Heart right ventricle (tissue), 16 donors: Measurements from ENCODE around the gene ERLEC1. TPM values are rescaled to one million over a fixed set of nuclear protein-coding genes. Genes with fewer than 3 reads are reported as not detected.
"Not testable (repeated sequence)": the region's sequence is repeated elsewhere in the genome, so short reads cannot be mapped to it uniquely, and the experiment has no call there.

Experiments used
- ATAC-seq, 8 donors: fragments of 200-7000 bp; cut with Tn5 transposase; one replicate each; pipeline ENCODE4 v1.9.1; 2020; ENCODE audit warnings: mild to moderate bottlenecking in 8 of 8, moderate library complexity in 8 of 8, moderate number of reproducible peaks in 1 of 8
- DNase-seq, 2 donors: peaks; one replicate each; pipeline ENCODE4 v3.0.0-alpha.2; 2020
- H3K27ac ChIP-seq, 10 donors: fragments of 200-600 bp; sonication (generic) in 2 of 10; one replicate each; pipeline versions ENCODE4 v1.5.0 to v1.8.0; 2020 to 2022; ENCODE audit warnings: mild to moderate bottlenecking in 3 of 10
- H3K27me3 ChIP-seq, 7 donors: fragments of 200-600 bp; one replicate each; pipeline ENCODE4 v1.8.0; 2021 to 2022; ENCODE audit warnings: mild to moderate bottlenecking in 2 of 7
- H3K36me3 ChIP-seq, 9 donors: fragments of 200-600 bp; sonication (generic) in 1 of 9; one replicate each; pipeline versions ENCODE4 v1.5.0 to v1.8.0; 2020 to 2022; ENCODE audit warnings: mild to moderate bottlenecking in 2 of 9
- H3K4me1 ChIP-seq, 9 donors: fragments of 200-600 bp; sonication (generic) in 1 of 9; one replicate each; pipeline versions ENCODE4 v1.5.0 to v1.8.0; 2020 to 2022; ENCODE audit warnings: mild to moderate bottlenecking in 4 of 9
- H3K4me3 ChIP-seq, 10 donors: fragments of 200-600 bp; sonication (generic) in 2 of 10; one replicate each; pipeline versions ENCODE4 v1.5.0 to v1.8.0; 2020 to 2022; ENCODE audit warnings: mild to moderate bottlenecking in 7 of 10, moderate library complexity in 2 of 10
- H3K9me3 ChIP-seq, 11 donors: fragments of 200-600 bp in 10 of 11; sonication (generic) in 2 of 11; one replicate each; pipeline versions ENCODE4 v1.5.0 to v1.8.0; 2013 to 2022; ENCODE audit warnings: mild to moderate bottlenecking in 2 of 11, control low read depth in 1 of 11, moderate library complexity in 1 of 11
- CTCF ChIP-seq, 9 donors: fragments of 200-600 bp; sonication (generic) in 2 of 9; IDR thresholded peaks; one replicate each; pipeline versions ENCODE4 v1.5.0 to v1.8.0; 2021 to 2022; ENCODE audit warnings: antibody characterized with exemption in 9 of 9, mild to moderate bottlenecking in 5 of 9, moderate library complexity in 1 of 9
- WGBS, 2 donors: extraction: QIAGEN DNeasy Blood & Tissue Kit; methylation state at CpG; one replicate each; pipeline ENCODE4 v1.1.7; 2013; ENCODE audit warnings: inconsistent platforms in 1 of 2; 5-methylcytosine and 5-hydroxymethylcytosine counted together
- intact Hi-C, 10 donors: fragments of 100-400 bp; cut with DNase I; formaldehyde crosslinking; loops; one replicate each; pipeline versions ENCODE4 v1.11.1 to v1.14.2; 2022
- polyA plus RNA-seq, 2 donors: library from polyadenylated mRNA; stranded (reverse); fragments of 200-250 nt; gene quantifications; one replicate each; pipeline ENCODE4 v1.2.3, GENCODE V29; 2013
- total RNA-seq, 10 donors: library from RNA; stranded (reverse); fragmentation: NEBNext Ultra II Directional in 3 of 10; extraction: Animal tissue kit (Norgen Biotek cat#: 25700) in 3 of 10; gene quantifications; one replicate each; pipeline versions ENCODE4 v1.2.1 to v1.2.4, GENCODE V29; 2021 to 2023
- donor health status: Arrhythmogenic right ventricular cardiomyopathy.
- donor health status: ischemic (EF 13 %, LVEDD 7.1; RV severe dilation, severe dysfunction).
- donor health status: healthy with polysubstance abuse.
- donor health status: DM: no; HTN: yes; CAD: no.
- donor health status: DM: no; HTN: no; CAD: no.
- donor health status: ischemic (EF 25% LVEDD 6.9; RV normal size, moderate dysfunction).
- donor health status: ischemic (EF 25% LVEDD 5.7; RV mildly dilated, moderate dysfunction).
- donor health status: healthy.
- donor health status: DM: yes; HTN: yes; CAD: no.
- donor health status: Ischemic cardiomyopathy.
- donor health status: ischemic (EF 35%, LVEDD 5.7; RV mildly dilated, moderate dysfunction).
- donor health status: nonischemic (EF 11% LVEDD 7.7; RV severe dilation, severe dysfunction).
- donor health status: DM: yes; HTN: yes; CAD: no.
- donor health status: PGD.
- donor health status: ischemic (EF 29% LVEDD 5.4; RV normal size, mild dysfunction).
- donor health status: nonischemic (EF 23%, LVEDD 6.1; RV moderate dilation, normal function).

Gene ERLEC1
- total and polyA plus RNA-seq, 12 donors = 12.6 to 48.1 (median 37.0) TPM

- intact Hi-C loops = no loop called here
- 92 to 97% methylated on average over 4 of the region's 4 CpGs for WGBS, 2 donors
- ATAC-seq (no peak), DNase-seq (no peak)
- no peaks in the 10 kb centered on the region for H3K27me3 ChIP-seq
- H3K36me3 ChIP-seq = peaks cover 0 to 50% (median 12%) of the 10 kb centered on the region in 9 donors
- peaks cover 0 to 11% (median 0%) of the 10 kb centered on the region in 9 donors for H3K4me1 ChIP-seq
- no peak overlapping the region for H3K27ac ChIP-seq
- H3K4me3 ChIP-seq = no peak overlapping the region
- TF ChIP-seq CTCF (IDR thresholded peaks at IDR 0.05) = no peak
- H3K9me3 ChIP-seq = peaks cover 0 to 13% (median 0%) of the 10 kb centered on the region in 11 donors
Observed at GRCh38 chr2:53752385-53752784, 34.5 kb upstream of the ERLEC1 start.

- Histone ChIP-seq H3K9me3 (peaks cover 0 to 18% (median 0%) of the 10 kb centered on the region in 11 donors), H3K36me3 (peaks cover 0 to 43% (median 12%) of the 10 kb centered on the region in 9 donors), H3K4me3 (no peak overlapping the region), H3K4me1 (peaks cover 0 to 11% (median 0%) of the 10 kb centered on the region in 9 donors), H3K27me3 (no peaks in the 10 kb centered on the region), H3K27ac (no peak overlapping the region)
- intact Hi-C loops = no loop called here
- DNase-seq = no peak
- no peak for ATAC-seq
- no peak for TF ChIP-seq CTCF (IDR thresholded peaks at IDR 0.05)
Observed at GRCh38 chr2:53753041-53753440, 33.8 kb upstream of the ERLEC1 start.

- intact Hi-C loops = no loop called here
- WGBS, 2 donors = 62 to 65% methylated on average over 2 of the region's 2 CpGs
- H3K36me3 ChIP-seq = peaks cover 0 to 36% (median 12%) of the 10 kb centered on the region in 9 donors
- peaks cover 0 to 8% (median 0%) of the 10 kb centered on the region in 9 donors for H3K4me1 ChIP-seq
- no peak overlapping the region for H3K4me3 ChIP-seq
- DNase-seq (peak in 1 of 2 donors; percentile 21), ATAC-seq (peak in 1 of 8 donors; percentile 48)
- H3K27ac ChIP-seq = no peak overlapping the region
- no peak for TF ChIP-seq CTCF (IDR thresholded peaks at IDR 0.05)
- H3K9me3 ChIP-seq = peaks cover 0 to 18% (median 0%) of the 10 kb centered on the region in 11 donors
- H3K27me3 ChIP-seq = no peaks in the 10 kb centered on the region
Observed at GRCh38 chr2:53755121-53755520, 31.7 kb upstream of the ERLEC1 start.

- no peaks in the 10 kb centered on the region for H3K27me3 ChIP-seq
- H3K4me3 ChIP-seq = no peak overlapping the region
- no peak for DNase-seq
- peaks cover 0 to 42% (median 12%) of the 10 kb centered on the region in 9 donors for H3K36me3 ChIP-seq
- ATAC-seq = no peak
- 99% methylated on average over 15 of the region's 15 CpGs for WGBS, 2 donors
- TF ChIP-seq CTCF (IDR thresholded peaks at IDR 0.05) = no peak
- H3K27ac ChIP-seq = no peak overlapping the region
- intact Hi-C loops = no loop called here
- peaks cover 0 to 18% (median 0%) of the 10 kb centered on the region in 11 donors for H3K9me3 ChIP-seq
- H3K4me1 ChIP-seq = no peaks in the 10 kb centered on the region
Observed at GRCh38 chr2:53756644-53757043, 30.2 kb upstream of the ERLEC1 start.

GRCh38 chr2:53757206-53757605 is 29.6 kb upstream of the ERLEC1 start:
- H3K4me1 ChIP-seq, H3K4me3 ChIP-seq, intact Hi-C loops, DNase-seq, ATAC-seq, H3K27me3 ChIP-seq, H3K27ac ChIP-seq: not testable (repeated sequence)
- Histone ChIP-seq H3K36me3 (peaks cover 0 to 47% (median 12%) of the 10 kb centered on the region in 9 donors), H3K9me3 (peaks cover 0 to 18% (median 0%) of the 10 kb centered on the region in 11 donors)
- 98 to 99% methylated on average over 14 of the region's 14 CpGs for WGBS, 2 donors
